ENCODE results near the gene EVPL.
"Not testable (repeated sequence)": the region's sequence is repeated elsewhere in the genome, so short reads cannot be mapped to it uniquely, and the experiment has no call there.

The EVPL gene

DNA sequence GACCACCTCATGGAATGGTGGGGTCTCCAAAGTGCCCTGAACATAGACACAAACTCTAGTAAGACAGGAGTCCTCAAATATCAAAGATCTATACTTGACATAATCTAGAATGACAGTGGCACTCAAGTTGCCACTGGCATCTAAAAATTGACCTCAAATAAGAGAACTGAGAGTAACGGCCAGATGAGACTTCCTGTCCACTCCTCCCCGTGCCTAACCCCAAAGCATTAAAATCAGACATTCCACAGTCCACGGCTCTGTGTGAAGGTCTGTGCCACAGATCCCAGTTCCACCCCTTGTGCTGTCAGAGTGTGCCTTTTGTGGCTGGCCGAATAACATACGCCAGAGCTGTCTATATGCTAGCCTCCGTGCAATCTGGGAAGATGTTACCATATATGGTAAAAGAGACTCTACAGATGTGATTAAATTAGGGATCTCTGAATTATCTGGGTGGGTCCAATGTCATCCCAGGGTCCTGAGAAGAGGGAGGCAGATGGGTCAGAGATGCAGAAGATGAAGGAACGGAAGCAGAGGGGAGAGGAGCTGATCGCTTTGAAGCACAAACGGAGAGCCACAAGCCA lies 21.0 kb upstream of the EVPL start:
- no peak for DNase-seq (ENCODE audit: low spot score)

DNA sequence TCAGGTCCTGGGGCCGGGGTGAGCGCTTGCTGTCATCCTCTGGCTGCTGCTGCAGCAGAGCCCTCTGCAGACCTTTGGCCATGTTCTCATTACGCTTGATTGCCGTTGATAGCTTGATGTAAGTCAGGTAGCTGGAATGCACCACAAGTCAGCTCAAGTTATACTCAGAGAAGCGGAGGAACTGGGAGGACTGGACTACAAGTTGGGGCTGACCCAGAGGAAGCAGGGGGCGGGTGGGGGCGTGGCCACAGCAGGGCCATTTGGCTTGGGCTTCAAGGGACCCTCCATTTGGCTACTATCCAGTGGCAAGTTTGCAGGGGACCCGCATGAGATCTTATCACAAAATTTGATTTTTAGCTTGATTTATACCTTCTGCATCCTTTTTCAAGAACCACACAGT lies 19.0 kb upstream of the EVPL start:
- DNase-seq (ENCODE audit: low spot score), result no peak

DNA sequence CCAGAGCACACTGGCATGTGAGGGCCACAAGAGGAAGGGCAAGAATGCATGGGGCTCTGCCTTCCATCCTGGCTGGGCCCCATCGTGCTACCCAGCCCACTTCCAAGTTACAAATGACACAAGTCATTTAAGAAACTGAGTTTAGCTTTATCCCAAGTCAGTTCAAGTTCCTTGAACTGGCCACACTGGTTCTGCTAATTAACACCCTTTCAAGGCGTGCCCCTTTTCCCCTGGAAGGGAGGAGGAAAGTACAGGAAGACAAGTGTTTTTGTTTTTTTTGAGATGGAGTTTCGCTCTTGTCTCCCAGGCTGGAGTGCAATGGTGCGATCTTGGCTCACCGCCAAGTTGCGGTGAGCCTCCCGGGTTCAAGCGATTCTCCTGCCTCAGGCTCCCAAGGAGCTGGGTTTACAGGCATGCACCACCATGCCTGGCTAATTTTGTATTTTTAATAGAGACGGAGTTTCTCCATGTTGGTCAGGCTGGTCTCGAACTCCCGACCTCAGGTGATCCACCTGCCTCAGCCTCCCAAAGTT lies 17.4 kb upstream of the EVPL start:
- DNase-seq (ENCODE audit: low spot score), result not testable (repeated sequence)

DNA sequence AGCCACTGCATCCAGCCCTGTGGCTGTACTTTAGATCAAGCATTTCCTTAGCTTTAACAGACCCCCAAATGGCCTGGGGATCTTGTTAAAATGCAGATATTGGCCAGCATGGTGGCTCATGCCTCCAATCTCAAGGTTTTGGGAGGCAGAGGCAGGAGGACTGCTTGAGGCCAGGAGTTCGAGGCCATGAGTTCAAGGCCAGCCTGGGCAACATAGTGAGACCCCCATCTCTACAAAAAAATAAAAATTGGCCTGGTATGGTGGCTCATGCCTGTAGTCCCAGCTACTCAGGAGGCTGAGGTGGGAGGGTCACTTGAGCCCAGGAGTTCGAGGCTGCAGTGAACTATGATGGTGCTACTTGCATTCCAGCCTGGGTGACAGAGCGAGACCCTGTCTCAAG lies 15.8 kb upstream of the EVPL start:
- DNase-seq (ENCODE audit: low spot score), result not testable (repeated sequence)

DNA sequence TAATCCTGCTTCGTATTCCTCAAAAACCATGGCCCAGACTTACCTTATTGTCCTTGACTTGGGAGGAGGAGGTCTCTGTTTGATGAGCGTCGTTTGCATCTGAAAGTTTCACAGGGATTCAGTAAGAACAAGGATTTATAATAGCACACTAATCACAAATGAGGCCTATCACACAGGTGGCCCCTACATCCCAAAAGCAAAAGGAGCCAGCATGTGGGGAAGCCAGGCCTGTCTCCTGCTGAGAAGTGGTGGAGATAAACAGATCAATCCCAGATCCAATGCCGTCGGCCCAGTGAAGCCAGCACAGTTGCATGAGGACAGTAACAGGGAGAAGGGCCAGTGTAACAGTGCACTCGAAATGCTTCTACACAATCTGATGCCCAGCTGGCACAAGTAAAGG lies 13.3 kb upstream of the EVPL start:
- no peak for DNase-seq (ENCODE audit: low spot score)

DNA sequence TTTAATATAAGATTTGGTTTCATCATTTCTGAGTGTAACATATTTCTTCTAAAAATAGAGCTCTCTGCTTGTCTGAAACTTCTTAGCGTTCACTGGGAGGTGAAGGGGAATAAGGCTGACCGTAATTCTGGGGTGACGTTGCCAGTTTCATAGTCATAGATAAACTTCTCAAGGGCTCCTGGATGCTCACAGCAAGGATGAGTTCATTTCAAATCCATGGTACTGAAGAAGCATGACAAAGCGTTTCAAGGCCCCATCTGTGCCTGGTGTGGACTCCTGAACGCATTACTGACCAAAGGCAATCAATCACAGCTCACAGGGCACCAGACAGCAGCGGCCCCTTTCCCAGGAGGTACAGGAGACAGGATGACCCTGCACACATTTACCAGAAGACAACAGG lies 12.0 kb upstream of the EVPL start:
- no peak for DNase-seq (ENCODE audit: low spot score)

DNA sequence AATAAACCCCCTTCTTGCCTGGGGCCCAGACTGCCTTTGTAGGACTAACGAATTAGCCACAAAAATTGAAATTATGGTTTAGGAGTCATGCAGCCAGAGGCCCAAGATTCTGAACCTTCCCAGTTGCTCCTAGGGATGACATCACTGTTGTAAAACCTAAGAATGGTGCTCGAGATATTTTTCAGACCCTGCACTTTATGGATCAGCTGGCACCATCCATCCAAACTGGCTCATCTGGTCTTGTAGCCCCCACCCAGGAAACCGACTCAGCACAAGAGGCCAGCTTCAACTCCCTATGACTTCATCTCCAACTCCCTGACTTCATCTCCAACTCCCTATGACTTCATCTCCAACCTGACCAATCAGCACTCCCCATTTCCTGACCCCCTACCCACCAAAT lies 10.9 kb upstream of the EVPL start:
- no peak for DNase-seq (ENCODE audit: low spot score)

DNA sequence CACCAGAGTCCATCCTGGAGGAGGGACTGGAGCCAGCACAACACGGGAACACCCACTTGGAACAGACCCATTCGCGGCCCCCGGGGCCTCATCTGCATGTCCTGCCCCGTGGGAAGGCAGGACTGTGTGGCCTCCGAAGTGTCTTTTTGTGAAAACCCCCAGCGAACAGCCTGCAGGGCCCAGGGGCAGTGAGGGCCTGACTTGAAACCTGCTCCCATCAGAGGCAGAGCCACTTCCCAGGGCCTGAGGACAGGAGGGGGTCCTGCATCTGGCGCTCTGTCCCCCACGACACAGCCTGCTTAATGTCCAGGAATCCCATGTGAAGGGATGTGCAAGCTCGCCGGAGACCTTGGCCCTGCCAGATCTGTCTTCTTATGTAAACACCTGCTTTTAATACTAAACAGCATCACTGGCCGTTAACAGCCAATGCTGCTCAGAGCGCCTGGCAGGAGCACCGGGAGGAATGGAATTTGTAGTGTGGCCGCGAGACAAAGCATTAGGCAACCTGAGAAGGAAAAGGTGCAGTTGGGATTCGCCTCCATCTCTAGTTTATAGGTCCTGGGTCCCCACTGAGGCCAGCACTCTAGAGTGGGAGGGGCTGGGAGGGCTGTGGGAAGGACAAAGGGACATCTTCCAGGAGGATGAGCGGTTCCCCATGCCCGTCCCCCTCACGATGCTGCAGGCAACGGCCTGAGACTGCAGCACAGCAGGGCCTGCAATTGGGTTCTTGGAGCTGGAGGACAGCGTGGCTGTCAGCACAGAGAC lies 9.6 kb upstream of the EVPL start:
- DNase-seq (ENCODE audit: low spot score), result no peak

DNA sequence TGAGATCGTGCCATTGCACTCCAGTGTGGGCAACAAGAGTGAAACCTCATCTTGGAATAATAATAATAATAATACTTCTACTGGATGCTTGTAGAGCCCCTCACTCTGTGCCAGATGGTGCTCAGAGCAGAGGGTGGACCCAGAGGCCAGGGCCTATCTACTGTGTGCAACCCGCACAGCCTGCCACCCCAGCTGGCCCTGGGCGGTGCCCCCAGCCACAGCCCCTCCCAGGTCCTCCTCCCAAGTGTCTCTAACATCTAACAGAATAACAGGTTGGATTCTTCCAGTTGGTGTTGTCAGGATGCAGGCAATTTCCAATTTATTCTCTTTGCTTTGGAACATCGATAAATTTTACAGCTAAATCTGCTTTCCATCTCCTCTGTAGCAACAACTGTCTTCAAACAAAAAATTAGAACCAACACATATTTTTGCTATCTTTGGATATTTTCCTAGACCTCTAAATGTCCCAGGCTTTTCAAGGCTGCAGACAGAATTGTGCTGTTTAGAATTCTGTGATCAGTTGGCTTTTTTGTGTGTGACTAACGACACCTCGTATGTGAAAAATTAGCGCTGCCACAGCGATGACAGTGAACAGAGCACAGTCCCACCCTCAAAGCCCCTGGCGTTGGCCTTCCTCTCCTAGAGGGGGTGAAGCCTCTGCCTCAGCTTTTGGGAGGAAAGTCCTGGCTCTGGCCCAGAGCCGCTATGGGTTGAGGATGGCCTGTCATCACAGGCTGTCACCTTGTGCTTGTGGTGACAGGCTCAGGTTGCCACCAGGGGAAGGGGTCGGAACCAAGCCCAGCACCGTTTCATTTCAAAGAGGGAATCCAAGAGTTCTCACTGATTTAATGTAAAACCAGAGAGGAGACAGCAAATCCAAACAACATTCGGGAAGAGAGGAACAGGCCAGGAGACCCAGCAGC lies 7.6 kb upstream of the EVPL start:
- no peak for DNase-seq (ENCODE audit: low spot score)

DNA sequence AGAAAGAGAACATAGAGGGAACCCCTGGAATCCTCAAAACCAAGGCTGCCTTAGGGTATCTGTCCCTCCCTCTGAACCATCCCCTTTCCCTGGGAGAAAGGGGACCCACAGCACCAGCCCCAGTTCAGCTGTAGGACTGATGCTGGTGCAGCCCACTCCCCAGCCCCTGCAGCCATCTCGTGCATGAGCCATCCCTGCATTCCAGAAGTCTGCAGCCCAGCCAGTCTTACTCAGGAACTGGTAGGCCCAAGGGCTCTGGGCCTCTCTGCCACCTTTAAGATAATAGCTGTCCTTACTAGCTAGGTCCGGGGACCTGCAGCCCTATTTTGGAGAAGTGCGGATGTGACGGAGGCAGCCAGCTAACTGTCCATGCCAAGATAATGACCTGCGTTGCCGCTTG lies 6.0 kb upstream of the EVPL start:
- DNase-seq (ENCODE audit: low spot score), result no peak

DNA sequence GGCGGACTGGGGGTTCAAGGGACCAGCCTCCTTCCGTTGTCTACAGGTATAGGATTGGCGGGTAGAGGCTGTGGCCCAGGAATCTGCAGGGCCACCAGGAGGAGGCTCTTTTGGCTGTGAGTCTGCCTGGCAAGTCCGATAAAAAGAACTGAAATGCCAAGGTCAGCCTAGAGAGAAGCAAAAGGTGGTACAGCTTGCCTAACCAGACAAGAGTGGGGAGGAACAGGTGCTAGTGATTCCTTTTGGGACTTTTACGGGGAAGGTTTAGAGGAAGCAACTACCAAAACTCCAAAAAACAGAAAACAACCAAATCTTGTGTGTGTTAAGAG lies 5.6 kb upstream of the EVPL start:
- no peak for DNase-seq (ENCODE audit: low spot score)

DNA sequence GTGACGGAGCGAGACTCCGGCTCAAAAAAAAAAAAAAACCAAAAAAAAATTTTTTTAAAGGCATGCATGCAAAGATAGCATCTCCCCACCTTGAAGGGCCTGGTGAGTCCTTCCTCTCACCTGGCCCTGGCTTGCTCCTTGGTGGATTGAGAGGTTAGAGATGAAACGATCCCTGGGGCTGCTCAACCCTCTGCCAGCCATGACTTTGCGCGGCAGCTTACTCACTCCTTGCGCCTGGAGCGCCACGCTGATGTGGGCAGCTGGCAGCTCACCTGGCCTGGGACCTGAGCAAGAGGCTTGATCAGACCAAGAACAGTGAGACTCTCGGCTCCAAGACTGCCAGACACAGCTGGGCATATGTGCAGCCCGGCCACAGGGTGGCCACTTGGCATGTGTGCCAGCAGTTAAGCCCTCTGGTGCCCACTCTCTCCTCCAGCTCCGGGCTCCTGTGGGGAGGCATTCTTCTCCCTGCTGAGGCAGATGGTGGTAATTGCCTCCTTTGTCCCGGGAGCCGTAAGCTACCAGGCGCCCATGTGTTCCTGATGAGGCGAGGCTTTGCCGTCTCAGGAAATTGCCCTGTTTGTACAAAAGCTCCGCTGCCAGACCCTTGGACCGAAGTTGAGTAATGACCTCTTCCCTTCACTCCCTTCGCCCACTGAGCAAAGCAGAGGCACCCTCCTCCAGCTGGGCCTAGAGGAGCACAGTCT lies 5.1 kb upstream of the EVPL start:
- no peak for DNase-seq (ENCODE audit: low spot score)

DNA sequence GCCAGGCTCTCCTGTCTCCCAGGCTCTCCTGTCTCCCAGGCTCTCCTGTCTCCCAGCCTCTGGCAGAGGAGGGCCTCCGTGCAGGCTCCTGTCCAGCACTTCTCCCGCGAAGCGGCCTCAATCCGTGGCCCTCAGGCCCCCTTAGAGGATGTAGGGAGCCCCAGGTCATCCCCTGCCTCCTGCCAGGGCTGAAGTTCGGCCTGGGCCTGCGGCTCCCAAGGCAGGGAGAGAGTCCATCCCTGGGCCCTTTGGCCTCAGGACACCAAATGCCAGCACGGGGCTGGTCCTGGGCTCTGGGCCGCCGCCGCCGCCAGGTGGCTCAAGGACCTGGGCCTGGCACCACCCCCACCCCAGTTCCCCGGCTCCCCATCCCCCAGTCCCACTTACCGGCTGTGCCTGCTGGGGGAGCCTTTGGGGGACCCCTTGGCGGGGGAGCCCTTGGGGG lies 370 bp downstream of the EVPL start:
- no peak for DNase-seq (ENCODE audit: low spot score)

DNA sequence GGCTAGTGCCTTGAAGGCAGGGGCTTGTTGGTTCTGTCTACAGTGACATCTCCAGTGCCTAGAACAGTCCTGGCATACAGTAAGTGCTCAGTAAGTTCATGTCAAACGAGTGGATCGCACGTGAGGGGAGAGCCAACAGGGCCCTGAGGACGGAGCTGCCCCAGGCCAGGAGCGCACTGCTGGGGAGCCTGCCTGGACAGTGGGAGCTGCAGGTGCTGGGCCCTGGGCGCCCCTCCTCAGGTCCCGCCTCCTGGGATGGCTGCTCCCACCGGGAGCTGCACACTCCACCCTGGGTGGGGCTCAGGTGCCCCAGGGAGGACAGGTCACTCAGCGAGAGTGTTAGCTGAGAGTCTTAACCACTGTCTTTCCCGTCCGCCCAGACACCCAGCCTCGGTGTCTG lies 1.8 kb downstream of the EVPL start:
- no peak for DNase-seq (ENCODE audit: low spot score)

DNA sequence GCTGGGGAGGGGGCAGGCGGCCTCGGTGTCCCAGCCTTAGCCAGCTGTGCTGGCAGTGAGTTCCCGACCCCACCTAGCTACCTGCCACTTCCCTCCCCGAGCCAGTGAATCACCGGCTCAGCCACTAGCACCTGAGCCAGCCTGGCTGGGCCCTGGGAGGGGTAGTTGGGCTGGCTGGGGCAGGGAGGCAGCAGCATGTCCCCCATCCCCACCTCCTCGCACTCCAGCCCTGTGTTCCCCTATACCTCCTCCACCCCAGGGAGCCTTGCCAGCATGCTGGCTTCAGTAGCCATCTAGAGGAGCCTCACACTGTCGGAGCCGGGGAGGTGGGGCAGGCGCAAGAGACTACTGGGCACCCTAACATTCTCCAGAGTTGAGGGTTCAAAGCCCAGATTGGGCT lies 2.8 kb downstream of the EVPL start:
- no peak for DNase-seq (ENCODE audit: low spot score)

DNA sequence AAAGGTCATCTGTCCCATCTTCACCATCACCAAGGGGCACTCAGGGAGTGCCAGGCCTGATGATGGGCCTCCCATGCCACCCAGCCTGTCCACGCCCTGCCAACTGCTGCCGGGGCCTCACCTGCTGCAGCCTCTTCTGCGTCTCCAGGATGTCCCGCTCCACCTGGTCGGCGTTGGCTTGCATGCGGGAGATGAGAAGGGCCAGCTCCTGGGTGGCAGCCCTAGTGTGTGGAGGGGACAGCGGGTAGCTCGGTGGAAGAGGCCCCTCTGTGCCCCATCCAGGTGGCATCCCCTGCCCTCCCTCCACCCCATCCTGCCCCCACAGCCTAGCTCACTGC lies 3.2 kb downstream of the EVPL start:
- no peak for DNase-seq (ENCODE audit: low spot score)

DNA sequence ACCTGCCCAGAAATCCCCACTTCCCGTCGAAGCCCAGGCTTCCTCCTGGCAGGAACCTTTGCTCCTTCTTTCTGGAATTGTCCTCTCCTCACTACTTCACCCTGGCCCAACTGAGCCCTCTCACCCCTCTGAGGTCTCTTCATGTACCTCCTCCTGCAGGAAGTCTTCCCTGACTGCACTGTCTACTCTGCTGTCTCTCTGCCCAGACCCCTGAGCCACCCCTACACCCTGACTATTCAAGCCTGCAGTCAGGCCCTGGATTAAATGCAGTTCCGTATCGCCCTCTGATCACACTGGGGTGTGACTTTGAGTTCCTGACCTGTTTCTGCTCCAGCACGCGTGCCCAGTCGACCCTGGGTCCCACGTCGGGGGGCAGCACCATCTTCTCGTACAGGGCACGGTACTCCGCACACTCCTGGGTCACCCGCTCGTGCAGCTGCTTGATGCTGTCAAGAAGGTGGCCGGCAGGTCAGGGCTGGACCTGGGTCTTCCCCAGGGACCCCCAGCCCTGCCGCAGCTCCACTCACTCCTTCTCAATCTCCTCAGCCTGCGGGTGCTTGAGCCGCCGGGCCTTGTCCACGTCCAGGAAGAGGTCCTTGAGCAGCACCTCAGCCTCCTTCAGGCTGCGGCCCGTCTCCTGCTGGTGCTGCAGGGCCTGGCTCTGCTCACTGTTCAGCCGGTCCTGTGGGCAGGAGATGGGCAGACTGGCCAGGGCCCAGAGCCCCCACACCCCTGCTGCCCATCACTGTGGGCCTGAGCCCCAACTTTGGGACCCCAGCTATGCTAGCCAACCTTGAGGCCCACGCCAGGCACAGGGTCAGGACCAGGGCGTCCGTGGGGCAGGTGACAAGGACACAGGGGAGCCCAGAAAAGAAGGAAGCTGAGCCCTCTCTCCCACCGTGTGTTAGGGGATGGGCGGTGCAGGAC lies 3.9 kb downstream of the EVPL start:
- DNase-seq (ENCODE audit: low spot score), result no peak

DNA sequence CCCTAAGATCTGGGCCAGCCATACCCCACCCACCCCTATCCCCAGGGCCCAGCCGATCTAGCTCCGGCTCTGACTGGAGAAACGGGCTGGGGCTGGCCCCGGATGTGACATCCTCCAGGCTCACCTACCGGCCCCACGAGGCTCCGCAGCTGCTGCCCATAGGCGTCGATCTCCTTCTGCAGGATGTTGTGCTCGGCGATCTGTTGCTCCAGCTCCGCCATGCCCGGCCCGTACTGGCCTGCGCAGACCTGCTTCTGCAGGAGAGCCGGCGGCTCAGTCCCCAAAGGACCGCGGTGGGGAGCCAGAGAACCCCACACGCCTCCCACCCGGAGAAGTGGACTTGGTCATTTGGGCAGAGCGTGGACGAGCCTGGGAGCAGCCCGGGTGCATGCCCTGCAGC lies 4.8 kb downstream of the EVPL start:
- DNase-seq (ENCODE audit: low spot score), result no peak

DNA sequence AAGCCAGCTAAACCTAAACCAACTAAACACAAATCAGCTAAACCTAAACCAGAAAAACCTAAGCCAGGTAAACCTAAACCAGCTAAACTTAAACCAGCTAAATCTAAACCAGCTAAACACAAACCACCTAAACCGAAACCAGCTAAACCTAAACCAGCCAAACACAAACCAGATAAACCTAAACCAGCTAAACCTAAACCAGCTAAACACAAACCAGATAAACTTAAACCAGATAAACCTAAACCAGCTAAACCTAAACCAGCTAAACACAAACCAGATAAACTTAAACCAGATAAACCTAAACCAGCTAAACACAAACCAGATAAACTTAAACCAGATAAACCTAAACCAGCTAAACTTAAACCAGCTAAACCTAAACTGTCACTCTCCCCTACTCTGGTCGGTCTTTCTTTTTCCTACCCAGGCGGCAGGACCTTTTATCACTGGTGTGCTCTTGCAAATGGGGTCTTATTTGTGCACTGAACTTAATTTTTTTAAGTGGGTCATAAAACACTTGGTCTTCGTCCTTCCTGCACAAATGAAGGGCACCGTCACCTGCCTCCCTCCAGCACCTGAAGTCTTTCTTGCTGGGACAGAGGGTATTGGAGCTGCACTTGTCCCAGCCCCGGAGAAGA lies 7.2 kb downstream of the EVPL start:
- DNase-seq (ENCODE audit: low spot score), result no peak

DNA sequence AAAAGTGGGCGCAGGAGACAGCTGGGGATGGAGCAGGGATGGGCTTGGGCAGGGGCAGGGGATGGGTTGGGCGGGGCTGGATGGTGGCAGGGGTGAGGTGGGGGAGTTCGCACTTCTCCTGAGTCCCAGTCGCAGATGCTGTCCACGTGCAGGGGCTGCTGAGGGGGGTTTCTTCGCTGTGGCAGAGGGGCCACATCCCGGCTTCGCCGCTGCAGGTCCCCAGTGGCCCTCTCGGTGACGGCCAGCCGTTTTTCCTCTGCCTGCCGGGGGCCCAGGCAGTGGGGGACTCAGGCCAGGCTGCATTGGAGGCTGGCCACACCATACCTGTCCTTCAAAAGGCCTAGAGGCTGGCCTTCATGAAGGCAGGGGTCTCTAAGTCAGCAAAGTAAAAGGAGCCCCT lies 8.3 kb downstream of the EVPL start:
- DNase-seq (ENCODE audit: low spot score), result no peak

DNA sequence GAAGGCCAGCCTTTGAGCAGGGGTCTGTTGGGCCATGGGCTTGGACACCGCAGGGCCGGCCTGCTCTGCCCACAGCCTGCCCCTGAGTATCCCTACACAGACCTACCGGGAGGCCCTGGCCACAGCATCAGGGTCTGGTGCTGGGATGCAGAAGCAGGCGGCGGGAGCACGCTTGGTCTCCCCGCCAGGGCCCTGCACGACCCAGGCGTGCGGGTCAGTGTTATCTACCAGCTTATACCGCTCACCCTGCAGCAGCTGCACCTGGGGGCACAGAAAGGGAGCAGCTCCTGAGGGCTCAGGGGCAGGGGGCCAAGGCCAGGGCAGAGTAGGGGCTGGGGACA lies 8.8 kb downstream of the EVPL start:
- DNase-seq (ENCODE audit: low spot score), result no peak
